Right atrium auricular region (tissue), 2 donors: ENCODE results near the gene SLC9A3. TPM values are rescaled to one million over a fixed set of nuclear protein-coding genes. Genes with fewer than 3 reads are reported as not detected.

ENCODE experiments used
- DNase-seq: peaks from one replicate; pipeline ENCODE4 v3.0.0-alpha.2; 2019; ENCODE audit warnings: low spot score
- H3K27ac ChIP-seq, 2 donors: fragments of 200-600 bp; sonication (generic); 1 replicate in 1 of 2; 2 replicates in 1 of 2; pipeline ENCODE4 v1.5.1; 2016 to 2019
- H3K27me3 ChIP-seq, 2 donors: fragments of 200-600 bp; sonication (generic); one replicate each; pipeline versions ENCODE4 v1.5.1 to v1.6.0; 2017 to 2019
- H3K36me3 ChIP-seq: fragments of 200-600 bp; sonication (generic); one replicate; pipeline ENCODE4 v1.5.1; 2016
- H3K4me1 ChIP-seq, 2 donors: fragments of 200-600 bp; sonication (generic); one replicate each; pipeline versions ENCODE4 v1.5.1 to v1.6.0; 2017 to 2019
- H3K4me3 ChIP-seq, 2 donors: fragments of 200-600 bp; sonication (generic); 1 replicate in 1 of 2; 2 replicates in 1 of 2; pipeline ENCODE4 v1.5.1; 2017 to 2019; ENCODE audit warnings: mild to moderate bottlenecking in 1 of 2, moderate library complexity in 1 of 2
- H3K9me3 ChIP-seq, 2 donors: fragments of 200-600 bp; sonication (generic); one replicate each; pipeline ENCODE4 v1.5.1; 2019
- CTCF ChIP-seq, 2 donors: fragments of 200-600 bp; sonication (generic); IDR thresholded peaks; one replicate each; pipeline ENCODE4 v1.5.1; 2019; ENCODE audit warnings: antibody characterized with exemption in 2 of 2
- total RNA-seq, 2 donors: library from RNA; depleted of rRNA; stranded (reverse); fragments of >200 nt; gene quantifications; one replicate each; pipeline ENCODE4 v1.1.0, GENCODE V29; 2016

SLC9A3 gene
- total RNA-seq, 2 donors from 2014 or later = 1.8 to 2.3 TPM

- TF ChIP-seq CTCF (IDR thresholded peaks at IDR 0.05) = no peak
- no peaks in the 10 kb centered on the region for H3K9me3 ChIP-seq
- H3K4me3 ChIP-seq = no peak overlapping the region
- no peak for DNase-seq
- H3K36me3 ChIP-seq = no peaks in the 10 kb centered on the region
- H3K4me1 ChIP-seq = no peaks in the 10 kb centered on the region
- no peak overlapping the region for H3K27ac ChIP-seq
- H3K27me3 ChIP-seq = peaks cover 0 to 12% of the 10 kb centered on the region in 2 donors
Observed at GRCh38 chr5:533243-533954, 9.2 kb upstream of the SLC9A3 start.

- Histone ChIP-seq H3K4me1 (no peaks in the 10 kb centered on the region), H3K4me3 (no peak overlapping the region), H3K27ac (no peak overlapping the region), H3K9me3 (no peaks in the 10 kb centered on the region), H3K27me3 (peaks cover 0 to 19% of the 10 kb centered on the region in 2 donors), H3K36me3 (no peaks in the 10 kb centered on the region)
- no peak for TF ChIP-seq CTCF (IDR thresholded peaks at IDR 0.05)
- DNase-seq = no peak
Observed at GRCh38 chr5:532521-533242, 8.4 kb upstream of the SLC9A3 start.

GRCh38 chr5:531749-532315 is 7.6 kb upstream of the SLC9A3 start:
- no peak for TF ChIP-seq CTCF (IDR thresholded peaks at IDR 0.05)
- H3K27ac ChIP-seq = no peak overlapping the region
- H3K36me3 ChIP-seq = no peaks in the 10 kb centered on the region
- H3K4me1 ChIP-seq = no peaks in the 10 kb centered on the region
- peaks cover 5 to 23% of the 10 kb centered on the region in 2 donors for H3K27me3 ChIP-seq
- H3K4me3 ChIP-seq = no peak overlapping the region
- DNase-seq = no peak
- H3K9me3 ChIP-seq = no peaks in the 10 kb centered on the region

DNA sequence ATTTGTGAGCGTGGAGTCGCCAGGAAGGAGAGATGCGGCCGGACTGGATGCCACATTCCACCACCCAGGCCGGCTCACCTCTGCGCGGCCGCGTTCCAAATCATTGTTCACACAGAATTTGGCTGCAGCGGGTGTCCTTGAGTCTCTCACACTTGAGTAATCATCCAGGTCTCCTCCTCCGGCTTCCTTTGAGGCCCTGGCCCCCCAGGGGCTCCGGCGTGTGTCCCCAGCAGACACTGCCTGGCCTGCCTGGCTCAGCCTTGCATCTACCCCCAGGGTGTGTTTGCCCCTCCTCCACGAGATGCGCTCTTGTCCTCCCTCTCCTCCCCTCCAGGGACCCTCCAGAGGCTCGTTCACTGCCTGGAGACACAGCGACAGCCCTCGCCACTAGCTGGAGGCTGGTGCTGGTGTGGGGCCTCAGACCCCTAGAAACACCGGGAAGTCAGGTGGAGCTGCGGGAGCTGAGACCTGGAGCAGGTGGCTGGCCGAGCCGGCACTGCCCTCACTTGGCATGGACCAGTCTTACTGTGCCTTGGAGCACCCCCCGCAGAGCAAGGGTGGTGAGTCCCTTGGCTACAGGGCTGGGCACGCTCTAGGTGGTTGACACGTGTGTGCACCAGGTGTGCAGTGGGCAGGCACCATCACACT is 7.0 kb upstream of the SLC9A3 start:
- H3K36me3 ChIP-seq = no peaks in the 10 kb centered on the region
- no peaks in the 10 kb centered on the region for H3K4me1 ChIP-seq

More for the DNA sequence above, 7.0 kb upstream of the SLC9A3 start:
- Histone ChIP-seq H3K4me3 (no peak overlapping the region), H3K27me3 (peaks cover 7 to 23% of the 10 kb centered on the region in 2 donors), H3K9me3 (no peaks in the 10 kb centered on the region), H3K27ac (no peak overlapping the region)
- DNase-seq = no peak
- TF ChIP-seq CTCF (IDR thresholded peaks at IDR 0.05) = no peak
